ENCODE results near the gene CYYR1. TPM values are rescaled to one million over a fixed set of nuclear protein-coding genes. Genes with fewer than 3 reads are reported as not detected.
"Not testable (repeated sequence)": the region's sequence is repeated elsewhere in the genome, so short reads cannot be mapped to it uniquely, and the experiment has no call there.

The CYYR1 gene
- total RNA-seq, 2 experiments from 2014 or later = not detected

- DNase-seq = no peak
- ATAC-seq = no peak
- H3K27ac Mint-ChIP-seq = no peak overlapping the region
- CTCF ChIA-PET = no interaction called here
- no peaks in the 10 kb centered on the region for H3K36me3 Mint-ChIP-seq
- peaks cover 11% of the 10 kb centered on the region for H3K9me3 Mint-ChIP-seq (ENCODE audit: low read depth)
- no peaks in the 10 kb centered on the region for H3K4me1 Mint-ChIP-seq
- no peaks in the 10 kb centered on the region for H3K27me3 Mint-ChIP-seq
- H3K4me3 Mint-ChIP-seq = no peak overlapping the region
Measured at GRCh38 chr21:26499495-26499894, 73.6 kb downstream of the CYYR1 start.

- CTCF ChIA-PET = no interaction called here
- DNase-seq (no peak), ATAC-seq (no peak)
- Mint-ChIP-seq H3K27ac (no peak overlapping the region), H3K27me3 (no peaks in the 10 kb centered on the region), H3K4me1 (no peaks in the 10 kb centered on the region), H3K4me3 (no peak overlapping the region), H3K9me3 (ENCODE audit: low read depth) (peaks cover 18% of the 10 kb centered on the region), H3K36me3 (no peaks in the 10 kb centered on the region)
Measured at GRCh38 chr21:26495283-26495849, 77.7 kb downstream of the CYYR1 start.

- Mint-ChIP-seq H3K27ac (no peak overlapping the region), H3K27me3 (no peaks in the 10 kb centered on the region), H3K36me3 (no peaks in the 10 kb centered on the region), H3K4me3 (no peak overlapping the region), H3K4me1 (no peaks in the 10 kb centered on the region), H3K9me3 (ENCODE audit: low read depth) (peaks cover 9% of the 10 kb centered on the region)
- CTCF ChIA-PET = no interaction called here
- ATAC-seq = no peak
- no peak for DNase-seq
Measured at GRCh38 chr21:26491663-26492062, 81.4 kb downstream of the CYYR1 start.

GRCh38 chr21:26490771-26491170 is 82.3 kb downstream of the CYYR1 start:
- no peak for DNase-seq
- Mint-ChIP-seq H3K27ac (no peak overlapping the region), H3K4me1 (no peaks in the 10 kb centered on the region), H3K36me3 (no peaks in the 10 kb centered on the region), H3K9me3 (ENCODE audit: low read depth) (peaks cover 9% of the 10 kb centered on the region), H3K27me3 (no peaks in the 10 kb centered on the region), H3K4me3 (no peak overlapping the region)
- CTCF ChIA-PET = no interaction called here
- ATAC-seq = no peak

GRCh38 chr21:26489781-26490180 is 83.3 kb downstream of the CYYR1 start:
- CTCF ChIA-PET = no interaction called here
- Mint-ChIP-seq H3K4me1 (no peaks in the 10 kb centered on the region), H3K27me3 (no peaks in the 10 kb centered on the region), H3K36me3 (no peaks in the 10 kb centered on the region), H3K9me3 (ENCODE audit: low read depth) (peaks cover 7% of the 10 kb centered on the region), H3K27ac (no peak overlapping the region), H3K4me3 (no peak overlapping the region)
- DNase-seq (no peak), ATAC-seq (no peak)

GRCh38 chr21:26487981-26488480 is 85.1 kb downstream of the CYYR1 start:
- H3K4me1 Mint-ChIP-seq = no peaks in the 10 kb centered on the region
- ATAC-seq = no peak
- no peak overlapping the region for H3K27ac Mint-ChIP-seq
- CTCF ChIA-PET = no interaction called here
- no peak for DNase-seq
- H3K27me3 Mint-ChIP-seq = no peaks in the 10 kb centered on the region
- H3K36me3 Mint-ChIP-seq = no peaks in the 10 kb centered on the region
- peaks cover 9% of the 10 kb centered on the region for H3K9me3 Mint-ChIP-seq (ENCODE audit: low read depth)
- H3K4me3 Mint-ChIP-seq = no peak overlapping the region

GRCh38 chr21:26473471-26473870 is 99.6 kb downstream of the CYYR1 start:
- H3K27me3 Mint-ChIP-seq = no peaks in the 10 kb centered on the region
- H3K27ac Mint-ChIP-seq = no peak overlapping the region
- no peak for DNase-seq

GRCh38 chr21:26471099-26471471 is 102.0 kb downstream of the CYYR1 start:
- Mint-ChIP-seq H3K27ac (no peak overlapping the region), H3K4me1 (no peaks in the 10 kb centered on the region), H3K4me3 (no peak overlapping the region), H3K9me3 (ENCODE audit: low read depth) (peaks cover 9% of the 10 kb centered on the region), H3K36me3 (no peaks in the 10 kb centered on the region), H3K27me3 (no peaks in the 10 kb centered on the region)
- CTCF ChIA-PET = no interaction called here
- ATAC-seq (no peak), DNase-seq (no peak)

More at GRCh38 chr21:26473471-26473870, 99.6 kb downstream of the CYYR1 start:
- Mint-ChIP-seq H3K9me3 (ENCODE audit: low read depth) (peaks cover 12% of the 10 kb centered on the region), H3K4me3 (no peak overlapping the region), H3K36me3 (no peaks in the 10 kb centered on the region), H3K4me1 (no peaks in the 10 kb centered on the region)
- no peak for ATAC-seq
- CTCF ChIA-PET = no interaction called here

GRCh38 chr21:26470351-26471098 is 102.6 kb downstream of the CYYR1 start:
- no peak for DNase-seq
- Mint-ChIP-seq H3K27me3 (no peaks in the 10 kb centered on the region), H3K9me3 (ENCODE audit: low read depth) (peaks cover 9% of the 10 kb centered on the region), H3K4me3 (no peak overlapping the region), H3K27ac (no peak overlapping the region), H3K36me3 (no peaks in the 10 kb centered on the region), H3K4me1 (no peaks in the 10 kb centered on the region)
- CTCF ChIA-PET = no interaction called here
- ATAC-seq = no peak

- Mint-ChIP-seq H3K9me3 (ENCODE audit: low read depth) (peaks cover 9% of the 10 kb centered on the region), H3K27me3 (no peaks in the 10 kb centered on the region), H3K36me3 (no peaks in the 10 kb centered on the region), H3K4me3 (no peak overlapping the region), H3K27ac (no peak overlapping the region), H3K4me1 (no peaks in the 10 kb centered on the region)
- CTCF ChIA-PET = no interaction called here
- no peak for DNase-seq
- no peak for ATAC-seq
Measured at GRCh38 chr21:26469789-26470188, 103.3 kb downstream of the CYYR1 start.

- DNase-seq (no peak), ATAC-seq (no peak)
- Mint-ChIP-seq H3K27me3 (no peaks in the 10 kb centered on the region), H3K4me3 (no peak overlapping the region), H3K9me3 (ENCODE audit: low read depth) (peaks cover 12% of the 10 kb centered on the region), H3K27ac (no peak overlapping the region), H3K36me3 (no peaks in the 10 kb centered on the region), H3K4me1 (no peaks in the 10 kb centered on the region)
- CTCF ChIA-PET = no interaction called here
Measured at GRCh38 chr21:26465916-26466315, 107.2 kb downstream of the CYYR1 start.

- Mint-ChIP-seq H3K4me3 (no peak overlapping the region), H3K4me1 (no peaks in the 10 kb centered on the region), H3K36me3 (no peaks in the 10 kb centered on the region), H3K27ac (no peak overlapping the region), H3K27me3 (no peaks in the 10 kb centered on the region), H3K9me3 (ENCODE audit: low read depth) (peaks cover 8% of the 10 kb centered on the region)
- CTCF ChIA-PET = no interaction called here
- no peak for DNase-seq
- ATAC-seq = no peak
Measured at GRCh38 chr21:26461500-26461899, 111.6 kb downstream of the CYYR1 start.

GRCh38 chr21:26460621-26461020 is 112.5 kb downstream of the CYYR1 start:
- CTCF ChIA-PET = no interaction called here
- ATAC-seq (no peak), DNase-seq (no peak)
- Mint-ChIP-seq H3K27ac (no peak overlapping the region), H3K4me3 (no peak overlapping the region), H3K4me1 (no peaks in the 10 kb centered on the region), H3K27me3 (no peaks in the 10 kb centered on the region), H3K36me3 (no peaks in the 10 kb centered on the region), H3K9me3 (ENCODE audit: low read depth) (peaks cover 8% of the 10 kb centered on the region)

GRCh38 chr21:26458854-26459253 is 114.2 kb downstream of the CYYR1 start:
- H3K27me3 Mint-ChIP-seq, H3K4me3 Mint-ChIP-seq, H3K4me1 Mint-ChIP-seq, H3K36me3 Mint-ChIP-seq, H3K27ac Mint-ChIP-seq, CTCF ChIA-PET, DNase-seq, ATAC-seq: not testable (repeated sequence)
- H3K9me3 Mint-ChIP-seq (ENCODE audit: low read depth) = peaks cover 12% of the 10 kb centered on the region
